ENCODE results near the gene SEBOX.
A peak's percentile ranks its signal among the peaks of the same experiment; 100 is the strongest.

The SEBOX gene

DNA sequence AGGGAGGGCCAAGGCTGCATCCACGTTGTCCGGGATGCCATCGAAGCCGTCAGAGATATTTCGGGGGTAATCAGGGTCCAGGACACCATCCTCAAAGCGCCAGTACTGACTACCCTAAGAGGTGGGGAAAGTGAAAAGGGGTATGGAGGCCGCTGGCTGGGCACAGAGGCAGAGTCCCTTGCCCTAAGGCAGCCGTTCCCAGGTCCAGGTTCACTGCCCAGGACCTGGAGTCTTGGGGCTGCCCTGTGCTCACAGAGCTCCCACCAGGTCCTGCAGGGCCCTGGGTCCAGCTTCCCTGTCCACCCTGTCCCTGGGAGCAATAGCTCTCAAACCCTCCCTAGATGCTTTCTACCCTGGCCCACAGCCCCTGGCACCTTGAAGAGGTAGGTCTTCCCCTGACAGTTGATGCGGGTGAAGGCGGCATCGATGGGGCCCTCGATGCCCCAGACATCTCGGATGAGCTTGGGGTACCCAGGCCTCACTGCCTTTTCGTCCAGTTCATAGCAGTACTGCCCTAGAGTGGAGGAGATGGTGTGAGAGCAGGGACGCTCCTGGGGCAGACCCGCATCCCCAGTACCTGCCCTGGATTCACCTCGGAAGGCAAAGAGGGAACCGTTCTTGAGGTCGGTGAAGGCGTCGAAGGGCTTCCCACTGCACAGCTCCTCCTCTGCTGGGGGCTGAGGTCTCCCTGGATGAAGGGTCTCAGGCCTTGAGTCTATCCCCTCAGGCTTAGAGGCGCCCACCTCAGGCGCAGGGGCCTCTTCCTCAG is 4.1 kb upstream of the SEBOX start:
- DNase-seq (ENCODE audit: low spot score) = no peak

DNA sequence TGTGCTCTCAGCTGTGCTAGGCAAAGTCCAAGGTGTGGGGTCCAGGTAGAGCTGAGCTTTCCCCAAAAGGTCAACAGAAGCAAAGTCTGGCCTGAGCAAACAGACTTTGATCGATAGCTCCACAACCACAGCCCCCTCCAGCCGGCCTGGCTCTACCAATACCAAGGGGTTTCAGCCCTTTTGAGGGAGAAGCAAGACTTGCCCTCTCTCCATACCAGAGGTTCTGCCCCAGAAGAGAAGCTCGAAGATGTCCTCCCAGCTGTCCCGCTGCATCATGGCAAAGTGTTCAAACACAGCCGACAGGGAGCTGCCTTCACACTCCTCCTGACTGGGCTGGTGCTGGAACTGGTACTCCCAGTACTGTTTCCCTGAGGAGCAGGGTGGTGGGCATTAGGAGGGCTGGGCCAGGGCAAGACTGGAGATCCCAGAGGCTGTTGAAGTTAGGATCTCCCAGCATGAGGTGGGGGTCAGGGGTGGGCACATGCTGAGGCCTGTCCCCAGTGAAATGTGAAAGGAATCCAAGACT is 3.4 kb upstream of the SEBOX start:
- DNase-seq (ENCODE audit: low spot score) = no peak

- DNase-seq (ENCODE audit: low spot score) = no peak
Observed at GRCh38 chr17:28367641-28368305, 2.8 kb upstream of the SEBOX start.

DNA sequence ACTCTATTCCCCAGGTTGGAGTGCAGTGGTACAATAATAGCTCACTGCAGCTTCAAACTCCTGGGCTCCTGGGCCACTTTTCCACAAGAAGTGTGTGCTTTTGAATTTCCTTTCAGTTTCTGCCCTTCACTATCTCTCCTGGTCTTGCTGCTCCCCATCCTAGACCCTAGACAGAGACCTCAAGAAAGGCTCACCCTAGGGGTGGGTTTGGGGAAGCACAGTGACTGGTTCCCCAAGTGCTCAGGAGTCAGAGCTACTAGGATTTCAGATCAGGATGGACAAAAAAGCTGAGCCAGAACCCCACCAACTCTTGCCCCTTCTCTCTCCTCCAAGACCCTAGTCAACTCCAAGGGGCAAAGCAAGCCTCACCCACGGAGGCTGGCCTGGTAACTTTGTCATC is 1.6 kb upstream of the SEBOX start:
- DNase-seq (ENCODE audit: low spot score) = peak; percentile 54

DNA sequence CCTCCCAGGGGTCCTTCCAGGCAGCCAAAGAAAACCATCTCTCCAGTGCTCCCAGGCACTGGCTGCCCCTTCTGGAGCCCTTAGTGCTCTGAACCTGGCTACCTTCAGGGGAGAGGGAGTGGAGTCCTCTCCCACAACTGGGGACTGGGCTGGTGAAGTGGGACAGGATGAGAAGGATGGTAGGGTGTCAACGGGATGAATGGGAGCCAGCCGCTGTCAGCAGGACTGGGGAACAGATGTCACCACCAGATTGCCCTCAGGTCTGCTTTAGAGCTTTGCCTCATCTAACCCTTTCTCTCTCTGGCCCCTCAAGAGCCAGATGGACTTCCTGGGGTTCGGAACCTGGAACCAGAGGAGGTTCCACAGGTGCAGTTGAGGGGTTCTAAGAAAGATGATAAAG is 488 bp upstream of the SEBOX start:
- no peak for DNase-seq (ENCODE audit: low spot score)

DNA sequence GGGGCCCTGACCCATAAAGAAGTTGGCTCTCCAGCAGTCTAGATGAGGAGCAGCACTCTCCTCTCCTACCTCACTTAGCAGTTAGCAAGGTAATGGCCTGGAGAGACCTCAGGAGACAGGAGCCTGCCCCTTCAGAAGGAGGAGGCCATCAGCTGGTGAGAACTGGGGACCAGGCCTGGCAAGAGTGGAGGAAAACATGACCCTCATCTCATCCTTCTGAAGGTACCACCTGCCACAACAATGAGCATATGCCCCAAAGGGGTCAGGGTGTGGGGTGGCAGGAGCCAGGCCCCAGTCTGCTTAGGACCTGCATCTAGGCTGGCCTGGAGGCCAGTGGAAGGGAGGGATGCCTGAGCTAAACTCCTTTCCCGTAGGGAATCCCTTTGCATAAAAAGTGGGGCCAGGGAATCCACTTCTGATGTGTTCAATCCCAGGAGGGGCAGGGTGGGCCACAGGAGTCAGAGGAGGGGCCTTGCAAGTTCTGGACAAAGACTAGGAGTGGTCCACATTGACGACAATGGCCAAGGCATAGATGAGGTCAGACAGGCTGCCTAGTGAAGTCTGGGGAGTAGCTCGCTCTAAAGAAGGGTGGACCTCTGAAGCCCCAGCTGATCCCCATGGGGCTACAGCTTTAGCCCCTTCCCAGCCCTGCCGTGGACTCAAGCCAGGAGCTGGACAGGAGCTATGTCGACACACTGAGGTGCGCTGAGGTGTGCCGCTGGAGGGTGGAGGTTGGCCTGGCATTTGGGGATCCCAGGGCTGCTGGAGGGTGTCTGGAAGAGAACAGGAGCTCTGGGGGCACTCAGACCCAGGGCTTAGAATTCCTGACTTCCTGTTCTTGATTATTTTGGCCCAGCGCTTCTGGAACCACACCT is 986 bp downstream of the SEBOX start:
- DNase-seq (ENCODE audit: low spot score) = no peak

DNA sequence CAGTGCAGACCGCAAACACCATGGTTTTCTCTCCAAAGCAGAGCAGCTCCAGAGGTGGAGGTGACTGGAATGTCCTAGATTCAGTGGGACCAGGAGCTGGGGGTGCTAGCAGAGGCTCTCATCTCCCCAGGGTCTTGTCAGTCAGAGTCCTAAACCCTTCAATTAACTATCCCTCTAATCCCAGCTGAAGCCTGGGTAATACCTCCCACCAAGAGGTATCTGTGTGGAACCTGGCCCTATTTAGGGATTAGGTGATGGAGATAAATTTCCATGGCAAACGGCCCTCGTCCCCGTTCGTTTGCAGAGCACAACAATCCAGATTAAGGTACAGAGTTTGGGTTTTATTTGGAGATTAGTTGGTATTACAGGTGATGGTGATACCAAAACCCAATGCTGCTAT is 1.8 kb downstream of the SEBOX start:
- no peak for DNase-seq (ENCODE audit: low spot score)

GRCh38 chr17:28357901-28358197 is 7.2 kb downstream of the SEBOX start:
- no peak for DNase-seq (ENCODE audit: low spot score)

DNA sequence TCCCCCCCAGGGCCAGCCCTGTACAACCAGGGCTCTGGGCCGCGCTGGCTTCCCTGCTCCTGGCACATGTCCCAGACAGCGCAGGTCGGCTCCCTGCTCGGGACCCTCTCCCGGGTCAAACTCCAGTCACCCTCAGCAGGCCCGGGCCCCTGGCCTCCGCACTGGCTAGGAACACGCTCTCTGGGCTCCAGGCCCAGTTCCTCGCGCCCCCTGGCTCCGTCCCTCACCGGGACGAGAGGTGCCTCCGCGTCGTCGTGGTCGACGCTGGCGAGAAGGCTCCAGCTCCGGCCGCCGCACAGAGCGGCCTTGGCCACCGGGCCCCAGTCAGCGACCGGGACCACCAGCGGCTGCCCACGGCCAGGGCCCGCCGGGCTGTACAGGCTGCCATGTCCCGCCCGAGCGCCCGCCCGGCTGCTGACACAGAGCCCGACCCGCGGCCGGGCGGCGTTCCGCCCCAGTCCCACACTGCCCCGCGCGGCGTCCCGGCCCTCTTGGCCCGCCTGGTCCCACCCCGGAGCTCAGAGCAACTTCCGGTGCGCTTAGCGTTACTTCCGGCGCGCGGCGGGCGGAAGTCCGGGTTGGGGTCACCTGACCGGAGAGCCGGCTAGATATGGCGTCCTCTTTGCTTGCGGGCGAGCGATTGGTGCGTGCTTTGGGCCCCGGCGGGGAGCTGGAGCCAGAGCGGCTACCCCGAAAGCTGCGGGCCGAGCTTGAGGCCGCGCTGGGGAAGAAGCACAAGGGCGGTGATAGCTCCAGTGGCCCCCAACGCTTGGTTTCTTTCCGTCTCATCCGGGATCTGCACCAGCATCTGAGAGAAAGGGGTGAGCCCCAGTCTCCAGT is 7.7 kb downstream of the SEBOX start, which contains the start of gene POLDIP2:
Gene POLDIP2, minus strand, starts transcription at position 467 of the 840 bp plus-strand sequence. Its CDS starts 79 bp downstream, at position 388.
- peak; percentile 96 for DNase-seq (ENCODE audit: low spot score)

DNA sequence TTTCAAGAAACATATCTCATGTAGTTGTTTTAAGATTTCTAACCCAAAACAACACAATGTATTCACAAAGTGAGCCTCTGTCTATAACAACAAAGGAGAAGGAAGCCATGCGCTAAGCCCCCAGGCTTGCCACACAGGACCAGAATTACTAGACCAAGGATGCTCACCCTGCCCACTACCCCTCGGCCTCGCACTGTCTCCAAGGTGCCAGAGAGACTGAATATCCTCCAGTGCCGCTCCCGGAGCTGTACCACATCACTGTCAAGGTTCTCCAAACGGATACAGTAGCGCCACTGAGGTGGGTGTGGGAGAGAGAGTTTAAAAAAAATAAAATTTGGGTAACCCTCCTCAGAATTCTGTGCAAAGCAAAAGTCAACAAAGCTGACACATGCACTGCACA is 14.7 kb downstream of the SEBOX start:
- no peak for DNase-seq (ENCODE audit: low spot score)

DNA sequence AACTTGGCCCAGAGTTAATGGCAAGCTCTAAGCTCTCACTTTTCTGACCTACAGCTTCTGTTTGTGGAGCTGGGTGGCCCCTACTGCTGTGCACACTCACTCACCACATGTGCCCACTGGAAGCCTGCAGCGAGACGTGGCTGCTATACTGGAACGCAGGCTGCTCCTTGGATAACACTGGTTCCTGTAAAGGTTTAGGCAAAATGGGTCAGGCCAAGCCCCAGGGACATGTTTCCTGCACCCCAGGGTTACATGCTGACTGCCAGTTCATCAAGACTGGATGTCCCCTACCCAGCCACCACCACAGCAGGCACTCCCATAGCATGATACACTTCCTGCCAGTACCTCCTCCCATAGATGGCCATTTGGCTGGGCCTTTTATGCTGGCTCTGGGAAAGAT is 16.0 kb downstream of the SEBOX start:
- DNase-seq (ENCODE audit: low spot score) = no peak

DNA sequence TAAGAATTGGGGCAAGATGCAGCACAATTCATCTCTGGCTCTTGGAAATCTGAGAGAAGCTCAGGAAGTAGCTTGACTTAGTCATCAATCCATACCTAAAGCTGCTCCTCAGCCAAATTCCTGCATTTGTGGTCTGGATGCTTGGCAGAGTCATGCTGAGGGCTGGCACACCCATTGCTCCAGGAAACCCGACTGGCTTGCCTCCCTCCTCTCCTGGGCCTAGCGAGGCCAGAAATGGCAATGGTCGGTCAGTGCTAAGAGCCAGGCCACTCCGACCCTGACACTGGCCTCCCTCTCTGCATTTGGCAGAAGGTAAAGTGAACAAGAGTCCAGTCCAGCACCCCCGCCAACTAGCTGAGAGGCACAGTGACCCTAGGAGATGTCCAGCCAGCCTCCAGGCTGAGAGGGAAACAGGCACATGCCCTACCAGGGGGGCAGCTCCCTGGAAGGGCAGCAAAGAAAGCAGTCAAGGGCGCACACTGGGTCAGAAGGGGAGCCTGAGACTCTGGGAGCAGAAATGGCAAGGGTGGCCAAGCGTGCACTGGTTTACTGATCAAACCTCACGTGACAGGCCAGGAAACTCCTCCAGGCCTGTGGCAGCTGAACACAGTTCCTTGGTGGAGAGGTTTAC is 17.6 kb downstream of the SEBOX start:
- no peak for DNase-seq (ENCODE audit: low spot score)

DNA sequence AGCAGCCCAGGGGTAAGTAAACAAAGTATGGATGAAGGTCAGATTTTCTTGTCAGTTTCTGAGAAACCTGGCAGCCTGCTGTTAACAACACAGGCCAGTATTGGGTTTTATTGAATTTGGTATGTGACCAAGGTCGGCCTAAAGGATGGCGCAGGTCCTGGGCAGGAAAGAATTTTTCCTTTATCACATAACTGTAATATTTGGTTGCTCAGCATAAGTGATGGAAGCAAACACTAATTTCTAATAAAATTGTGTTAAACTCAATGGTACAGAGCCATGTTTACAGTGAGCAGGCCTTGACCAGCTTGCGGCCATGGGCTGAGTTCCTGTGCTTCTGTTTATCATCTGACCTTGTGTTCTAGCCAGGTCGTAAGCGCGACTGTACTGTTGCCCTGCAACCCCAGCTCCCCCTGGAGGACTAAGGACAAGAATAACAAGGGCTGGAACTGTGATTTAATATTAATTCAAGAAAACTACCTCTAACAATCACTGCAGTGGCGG is 18.2 kb downstream of the SEBOX start:
- DNase-seq (ENCODE audit: low spot score) = peak; percentile 40

DNA sequence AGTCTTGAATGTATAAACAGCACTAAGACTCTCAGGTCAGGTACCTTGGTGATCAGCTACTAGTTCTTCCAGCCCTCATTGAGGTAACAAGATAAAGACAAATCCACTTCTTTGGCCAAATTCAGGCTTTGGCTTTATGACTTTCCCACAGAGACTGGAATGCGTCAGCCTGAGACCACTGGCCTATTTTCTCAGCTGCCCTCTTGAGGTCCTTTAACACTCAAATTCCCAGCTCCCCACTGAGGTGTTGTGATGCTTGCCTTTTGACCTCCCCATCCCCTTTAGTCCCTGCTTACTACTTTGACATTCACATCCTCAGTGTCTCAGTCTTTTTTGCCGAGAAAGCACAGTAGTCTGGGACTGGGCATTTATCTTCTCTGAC is 18.8 kb downstream of the SEBOX start:
- no peak for DNase-seq (ENCODE audit: low spot score)

DNA sequence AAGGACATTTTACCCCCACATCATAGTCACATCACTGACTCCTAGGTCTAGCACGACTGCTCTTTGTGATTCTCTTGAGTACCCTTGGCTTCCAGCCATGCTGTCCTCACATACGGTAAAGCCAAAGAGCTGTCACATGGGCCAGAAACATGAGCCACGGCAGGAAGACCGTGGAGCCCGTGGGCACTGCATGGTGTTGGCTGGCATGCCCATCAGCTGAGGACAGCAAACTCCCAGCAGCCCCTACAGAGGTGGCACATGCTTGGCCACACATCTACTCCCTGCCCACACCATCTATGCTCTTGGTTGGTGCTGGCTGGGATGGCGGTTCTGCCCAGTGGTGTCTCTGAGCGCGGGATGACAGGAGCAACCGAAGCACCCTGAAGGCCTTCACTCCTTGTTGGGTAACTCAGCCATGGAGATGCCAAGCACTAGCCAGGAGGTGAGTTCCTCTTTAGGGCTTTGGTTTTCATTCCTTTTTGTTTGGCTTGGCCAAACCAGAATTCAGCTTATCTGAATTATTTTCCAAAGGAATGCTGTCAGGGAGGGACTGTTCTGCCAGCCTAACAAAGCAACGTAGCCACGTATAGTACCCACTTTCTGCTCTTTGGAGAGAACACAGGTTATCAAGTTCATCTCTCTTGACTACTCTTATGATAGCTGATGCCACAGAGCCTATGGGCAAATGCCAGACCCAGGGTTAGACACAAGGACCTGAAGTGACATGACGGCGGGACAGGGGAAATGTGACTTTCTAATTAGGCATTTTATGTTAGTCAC is 19.4 kb downstream of the SEBOX start:
- no peak for DNase-seq (ENCODE audit: low spot score)

- no peak for DNase-seq (ENCODE audit: low spot score)
Observed at GRCh38 chr17:28344435-28344901, 20.5 kb downstream of the SEBOX start.

GRCh38 chr17:28344011-28344410 is 21.0 kb downstream of the SEBOX start:
- DNase-seq (ENCODE audit: low spot score) = no peak

DNA sequence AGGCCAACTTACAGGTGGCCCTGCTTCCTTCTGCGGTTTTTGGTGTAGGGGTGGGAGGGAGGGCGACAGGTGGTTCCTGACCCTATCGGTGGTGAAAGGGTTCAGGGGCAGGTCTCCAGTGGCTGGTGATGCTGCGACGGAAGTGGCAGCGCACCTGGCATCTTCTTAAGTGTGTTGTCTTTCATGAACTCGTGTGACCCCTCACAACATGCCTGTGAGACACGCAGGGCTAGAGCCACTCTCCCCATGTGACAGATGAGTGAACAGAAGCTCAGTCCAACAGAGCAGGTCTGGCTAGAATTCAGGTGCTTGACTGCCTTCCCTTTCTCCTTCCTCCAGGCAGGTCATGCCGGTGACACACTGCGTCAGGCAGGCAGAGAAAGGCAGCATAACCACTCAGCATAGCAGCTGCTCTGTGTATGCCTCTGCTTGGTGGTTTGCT is 21.5 kb downstream of the SEBOX start:
- DNase-seq (ENCODE audit: low spot score) = peak; percentile 51

DNA sequence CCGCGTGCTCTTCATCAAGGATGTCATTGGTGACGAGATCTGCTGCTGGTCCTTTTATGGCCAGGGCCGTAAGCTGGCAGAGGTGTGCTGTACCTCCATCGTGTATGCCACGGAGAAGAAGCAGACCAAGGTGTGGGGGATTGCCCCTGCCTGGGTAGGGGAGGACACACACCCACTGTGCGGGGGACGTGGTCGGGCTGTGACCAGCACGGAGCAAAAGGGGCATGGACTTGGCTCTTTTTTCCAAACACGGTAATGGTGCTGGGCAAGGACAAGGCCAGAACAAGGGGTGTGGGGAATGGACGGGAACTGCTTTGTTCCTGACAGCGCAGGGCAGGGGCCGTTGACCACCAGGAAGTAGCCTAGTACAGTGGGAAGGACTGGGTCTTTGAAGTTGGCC is 22.7 kb downstream of the SEBOX start:
- DNase-seq (ENCODE audit: low spot score) = no peak

GRCh38 chr17:28341516-28341915 is 23.5 kb downstream of the SEBOX start:
- DNase-seq (ENCODE audit: low spot score) = no peak
